Urinary bladder (tissue), 4 donors: ENCODE measurements around the gene ADAMTS7. TPM values are rescaled to one million over a fixed set of nuclear protein-coding genes. Genes with fewer than 3 reads are reported as not detected.
"Not testable (repeated sequence)": the region's sequence is repeated elsewhere in the genome, so short reads cannot be mapped to it uniquely, and the experiment has no call there.

ENCODE experiments used
- DNase-seq: peaks from one replicate; pipeline ENCODE4 v3.0.0-alpha.2; 2015; ENCODE audit errors: extremely low spot score
- H3K27ac ChIP-seq: one replicate; pipeline ENCODE4 v1.5.1; 2013; ENCODE audit warnings: low read depth, mild to moderate bottlenecking, moderate library complexity
- H3K36me3 ChIP-seq: one replicate; pipeline ENCODE4 v1.6.1; 2013; ENCODE audit warnings: mild to moderate bottlenecking, moderate library complexity; ENCODE audit not compliant: insufficient read depth
- H3K4me1 ChIP-seq: one replicate; pipeline ENCODE4 v1.6.1; 2013; ENCODE audit warnings: mild to moderate bottlenecking, moderate library complexity; ENCODE audit not compliant: insufficient read depth
- H3K4me3 ChIP-seq: one replicate; pipeline ENCODE4 v1.5.1; 2013; ENCODE audit warnings: low read depth, low read length
- WGBS: extraction: QIAGEN DNeasy Blood & Tissue Kit; methylation state at CpG from one replicate; pipeline ENCODE4 v1.1.7; 2013; 5-methylcytosine and 5-hydroxymethylcytosine counted together
- polyA plus RNA-seq: library from polyadenylated mRNA; stranded (reverse); fragments of 200-250 nt; gene quantifications from one replicate; pipeline ENCODE4 v1.2.3, GENCODE V29; 2013
- total RNA-seq: library from RNA; depleted of rRNA; stranded (reverse); fragments of >200 nt; gene quantifications from one replicate; pipeline ENCODE4 v1.2.3, GENCODE V29; 2014
- donor health status: healthy with polysubstance abuse.
- donor health status: healthy.

Gene ADAMTS7
- total and polyA plus RNA-seq, 2 donors = 3.3 to 9.6 TPM

- H3K4me1 ChIP-seq, H3K36me3 ChIP-seq, H3K4me3 ChIP-seq, DNase-seq, H3K27ac ChIP-seq: not testable (repeated sequence)
- WGBS = 84% methylated on average over 12 of the region's 12 CpGs
Observed at GRCh38 chr15:78769473-78770225, 41.6 kb downstream of the ADAMTS7 start.

DNA sequence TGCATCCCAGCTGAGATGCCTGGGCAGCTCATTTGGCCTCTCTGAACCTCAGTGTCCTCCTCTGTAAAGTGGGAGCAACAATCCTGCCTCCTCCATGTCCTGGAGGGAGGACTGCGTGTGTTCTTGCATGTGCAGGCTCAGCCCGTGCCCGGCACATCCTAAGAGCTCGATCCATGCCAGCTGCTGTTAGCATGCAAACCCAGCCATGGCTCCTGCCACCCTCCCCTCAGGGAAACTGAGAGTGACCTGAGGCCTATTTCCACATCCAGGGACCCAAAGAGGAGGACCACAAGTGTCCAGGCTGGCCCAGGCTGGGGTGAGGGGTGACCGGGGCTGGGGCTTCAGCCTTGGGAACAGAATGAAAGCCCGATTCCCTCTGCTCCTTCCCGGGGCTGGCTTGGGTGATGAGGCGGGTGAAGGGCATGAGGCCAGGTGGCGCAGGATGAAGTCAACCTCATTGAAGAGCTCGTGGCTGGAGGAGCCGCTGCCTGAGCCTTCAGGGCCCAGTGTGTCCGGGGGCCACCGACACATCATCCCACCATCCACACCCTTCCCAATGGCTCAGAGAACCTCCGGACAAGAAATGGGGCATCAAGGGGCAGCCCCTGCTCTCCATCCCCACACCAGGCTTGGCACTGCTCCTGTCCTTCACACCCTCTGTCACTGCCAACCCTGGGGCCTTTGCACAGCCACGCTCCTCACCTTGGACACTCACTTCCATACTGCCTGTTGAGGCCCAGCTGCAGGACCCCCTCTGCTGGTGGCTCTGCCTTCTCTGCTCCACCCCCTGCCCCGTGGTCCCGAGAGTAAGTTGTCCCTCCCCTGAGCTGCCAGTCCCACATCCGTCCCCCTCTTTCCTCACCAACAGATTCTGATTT is 42.5 kb downstream of the ADAMTS7 start:
- H3K4me3 ChIP-seq = no peak overlapping the region
- no peaks in the 10 kb centered on the region for H3K4me1 ChIP-seq
- no peaks in the 10 kb centered on the region for H3K36me3 ChIP-seq
- WGBS = 89% methylated on average over 18 of the region's 18 CpGs
- H3K27ac ChIP-seq = no peak overlapping the region
- no peak for DNase-seq

DNA sequence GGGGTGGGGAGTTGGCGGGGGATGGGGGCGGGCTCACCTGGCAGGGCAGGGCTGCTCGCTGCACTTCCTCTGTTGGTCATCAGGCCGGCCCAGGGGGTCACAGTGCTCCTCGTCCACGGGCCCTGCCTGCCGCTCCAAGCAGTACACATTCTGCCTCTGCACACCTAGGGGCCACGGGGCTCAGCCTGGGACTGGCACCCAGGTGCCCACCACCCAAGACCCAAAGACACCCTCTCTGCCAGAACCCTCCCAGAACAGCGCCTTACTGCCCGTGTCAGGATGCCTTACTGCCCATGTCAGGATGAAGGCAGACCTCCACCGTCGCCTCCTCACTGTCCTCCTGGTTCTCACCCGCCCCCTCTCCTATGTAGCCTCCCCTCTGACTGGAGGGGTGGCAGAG is 43.2 kb downstream of the ADAMTS7 start:
- DNase-seq = no peak
- no peaks in the 10 kb centered on the region for H3K36me3 ChIP-seq
- 82% methylated on average over 13 of the region's 13 CpGs for WGBS

DNA sequence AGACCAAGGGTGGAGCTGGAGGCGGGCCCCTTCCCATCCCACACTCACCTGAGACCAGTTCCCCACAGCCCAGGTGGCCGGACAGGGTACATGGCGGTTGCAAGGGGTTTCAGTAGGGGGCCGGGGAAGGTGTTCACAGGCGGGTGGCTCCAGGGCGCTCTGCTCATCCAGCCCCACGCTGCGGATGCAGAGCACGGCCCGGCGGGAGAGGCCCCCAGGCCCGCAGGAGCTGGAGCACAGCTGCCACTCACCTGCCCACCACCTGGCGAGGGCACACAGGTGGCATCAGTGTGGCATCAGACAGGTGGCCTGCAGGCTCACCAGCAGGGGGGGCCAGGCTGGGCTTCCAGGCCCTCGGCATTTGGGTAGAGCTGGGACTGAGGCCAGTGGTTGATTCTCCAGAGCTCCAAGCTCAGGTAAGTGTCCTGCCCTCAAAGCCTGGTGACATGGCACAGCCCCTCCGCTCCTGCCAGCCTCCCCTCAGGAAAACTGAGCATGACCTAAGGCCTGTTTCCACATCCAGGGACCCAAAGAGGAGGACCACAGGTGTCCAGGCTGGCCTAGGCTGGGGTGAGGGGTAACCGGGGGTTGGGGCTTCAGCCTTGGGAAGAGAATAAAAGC is 43.8 kb downstream of the ADAMTS7 start:
- Histone ChIP-seq H3K36me3 (no peaks in the 10 kb centered on the region), H3K4me3 (no peak overlapping the region), H3K27ac (no peak overlapping the region), H3K4me1 (no peaks in the 10 kb centered on the region)
- WGBS = 94% methylated on average over 16 of the region's 16 CpGs
- DNase-seq = no peak

More for the DNA sequence above, 43.2 kb downstream of the ADAMTS7 start:
- no peak overlapping the region for H3K4me3 ChIP-seq
- H3K27ac ChIP-seq = no peak overlapping the region
- no peaks in the 10 kb centered on the region for H3K4me1 ChIP-seq

- WGBS = 94% methylated on average over 21 of the region's 21 CpGs
- not testable (repeated sequence) for DNase-seq, H3K4me3 ChIP-seq, H3K4me1 ChIP-seq, H3K36me3 ChIP-seq, H3K27ac ChIP-seq
Observed at GRCh38 chr15:78766641-78767071, 44.6 kb downstream of the ADAMTS7 start.

DNA sequence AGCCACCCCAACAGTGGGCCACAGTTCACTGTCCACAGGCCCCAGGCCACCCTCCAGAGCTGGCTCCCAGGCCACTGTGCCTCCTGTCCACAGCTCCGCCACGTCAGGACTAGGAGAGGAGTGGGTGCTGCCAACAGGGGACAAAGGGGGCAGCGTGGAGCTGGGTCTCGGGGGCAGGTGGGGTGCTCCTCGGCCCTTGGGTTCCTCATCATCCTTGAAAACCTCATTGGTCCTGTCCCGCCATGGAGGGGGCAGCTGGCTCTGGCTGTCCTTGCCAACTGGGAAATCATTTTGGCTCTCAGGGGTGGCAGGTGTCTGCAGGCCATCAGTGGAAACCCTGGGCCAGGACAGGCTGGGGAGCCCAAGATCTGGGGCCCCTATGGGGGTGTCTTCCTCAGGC is 45.2 kb downstream of the ADAMTS7 start:
- no peak overlapping the region for H3K4me3 ChIP-seq
- no peak for DNase-seq
- 95% methylated on average over 6 of the region's 6 CpGs for WGBS
- no peaks in the 10 kb centered on the region for H3K36me3 ChIP-seq
- peaks cover 1% of the 10 kb centered on the region for H3K4me1 ChIP-seq
- H3K27ac ChIP-seq = no peak overlapping the region

DNA sequence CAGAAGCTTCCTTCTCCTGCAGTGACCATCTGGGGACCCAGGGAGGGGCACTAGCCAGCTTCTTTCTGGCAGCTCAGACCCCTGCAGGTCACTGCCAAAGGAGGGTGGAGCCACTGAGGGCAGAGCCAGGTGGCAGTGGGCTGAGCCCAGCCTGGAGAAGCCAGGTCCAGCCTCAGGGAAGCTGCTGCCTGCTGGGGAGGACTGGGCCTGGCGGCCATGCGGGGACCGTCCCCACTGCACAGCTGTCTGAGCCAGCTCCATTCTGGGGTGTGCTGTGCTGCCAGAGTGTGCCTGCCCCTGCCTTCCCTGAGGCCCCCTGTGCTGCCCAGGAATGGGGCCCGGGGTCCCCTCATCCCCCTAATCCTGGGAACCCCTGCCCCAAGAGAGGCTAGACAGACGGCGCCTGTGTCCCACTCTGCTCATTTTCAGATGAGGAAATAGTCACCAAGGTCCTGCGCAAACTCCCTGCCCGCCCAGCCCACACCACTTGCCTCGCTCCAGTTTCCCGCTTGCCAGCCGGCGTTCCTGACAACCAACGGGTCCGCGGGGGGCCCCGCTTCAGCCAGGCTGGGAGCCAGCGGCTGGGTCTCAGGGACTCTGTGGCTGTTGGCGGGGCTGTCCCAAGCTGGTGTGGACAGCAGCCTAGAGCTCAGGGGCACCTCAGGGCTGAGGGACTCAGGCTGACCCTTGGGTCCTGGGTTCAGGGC is 46.0 kb downstream of the ADAMTS7 start:
- not testable (repeated sequence) for H3K4me3 ChIP-seq, DNase-seq, H3K4me1 ChIP-seq, H3K27ac ChIP-seq, H3K36me3 ChIP-seq
- 83% methylated on average over 18 of the region's 18 CpGs for WGBS

- H3K4me1 ChIP-seq, H3K4me3 ChIP-seq, H3K27ac ChIP-seq, H3K36me3 ChIP-seq, DNase-seq: not testable (repeated sequence)
- WGBS = 85% methylated on average over 28 of the region's 28 CpGs
Observed at GRCh38 chr15:78764340-78765153, 46.7 kb downstream of the ADAMTS7 start.

- no peak overlapping the region for H3K4me3 ChIP-seq
- no peaks in the 10 kb centered on the region for H3K36me3 ChIP-seq
- 91% methylated on average over 26 of the region's 26 CpGs for WGBS
- H3K4me1 ChIP-seq = peaks cover 1% of the 10 kb centered on the region
- no peak overlapping the region for H3K27ac ChIP-seq
- no peak for DNase-seq
Observed at GRCh38 chr15:78763796-78764241, 47.4 kb downstream of the ADAMTS7 start.

- Histone ChIP-seq H3K4me3 (no peak overlapping the region), H3K36me3 (no peaks in the 10 kb centered on the region), H3K27ac (no peak overlapping the region), H3K4me1 (peaks cover 1% of the 10 kb centered on the region)
- DNase-seq = no peak
- 92% methylated on average over 29 of the region's 29 CpGs for WGBS
Observed at GRCh38 chr15:78762985-78763795, 48.1 kb downstream of the ADAMTS7 start.

GRCh38 chr15:78762386-78762961 is 48.8 kb downstream of the ADAMTS7 start:
- not testable (repeated sequence) for H3K27ac ChIP-seq, DNase-seq
- 92% methylated on average over 25 of the region's 25 CpGs for WGBS

More at GRCh38 chr15:78762386-78762961, 48.8 kb downstream of the ADAMTS7 start:
- H3K4me3 ChIP-seq, H3K4me1 ChIP-seq, H3K36me3 ChIP-seq: not testable (repeated sequence)
